Islet of Langerhans (tissue), 1 donor: ENCODE data around the gene SDR42E2.
"Not testable (repeated sequence)": the region's sequence is repeated elsewhere in the genome, so short reads cannot be mapped to it uniquely, and the experiment has no call there.

ENCODE experiments used
- FAIRE-seq: peaks from one replicate; lab custom pipeline; 2011; peaks lifted over from hg19 to GRCh38; lab: Jason Lieb, UNC

The SDR42E2 gene

DNA sequence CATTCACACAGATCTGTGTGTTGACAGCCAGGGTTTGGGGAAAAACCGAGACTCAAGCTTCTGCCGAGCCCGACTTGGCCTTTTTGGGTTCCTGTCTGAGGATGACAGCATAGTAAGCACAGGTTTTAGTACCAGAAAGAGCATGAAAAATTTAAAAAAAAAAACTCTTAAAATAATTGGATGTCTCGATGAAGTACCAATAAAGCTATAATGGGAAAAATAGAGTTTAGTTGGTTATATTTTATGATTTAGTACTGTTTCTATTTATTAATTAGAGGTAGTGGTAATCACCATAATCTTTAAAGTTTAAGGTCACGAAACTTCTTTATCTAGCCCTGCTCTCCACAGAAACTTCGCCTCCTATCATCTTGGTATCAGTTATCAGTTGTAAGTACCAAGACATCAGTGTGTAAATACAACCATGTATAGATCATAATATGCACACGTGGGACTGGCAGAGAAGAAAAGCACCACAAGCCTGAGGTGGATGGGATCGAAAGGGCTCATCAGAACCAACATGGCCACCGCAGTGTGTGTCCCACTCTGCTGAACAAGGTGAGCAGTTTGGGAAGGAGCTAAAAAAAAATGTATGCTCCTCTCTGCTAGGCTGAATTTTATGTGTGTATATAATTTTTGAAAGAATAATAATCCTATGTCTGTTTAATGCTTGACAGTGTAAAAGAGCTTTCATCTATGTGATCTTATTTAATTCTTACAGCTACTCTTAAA lies 29.4 kb downstream of the SDR42E2 start:
- FAIRE-seq: no peak

DNA sequence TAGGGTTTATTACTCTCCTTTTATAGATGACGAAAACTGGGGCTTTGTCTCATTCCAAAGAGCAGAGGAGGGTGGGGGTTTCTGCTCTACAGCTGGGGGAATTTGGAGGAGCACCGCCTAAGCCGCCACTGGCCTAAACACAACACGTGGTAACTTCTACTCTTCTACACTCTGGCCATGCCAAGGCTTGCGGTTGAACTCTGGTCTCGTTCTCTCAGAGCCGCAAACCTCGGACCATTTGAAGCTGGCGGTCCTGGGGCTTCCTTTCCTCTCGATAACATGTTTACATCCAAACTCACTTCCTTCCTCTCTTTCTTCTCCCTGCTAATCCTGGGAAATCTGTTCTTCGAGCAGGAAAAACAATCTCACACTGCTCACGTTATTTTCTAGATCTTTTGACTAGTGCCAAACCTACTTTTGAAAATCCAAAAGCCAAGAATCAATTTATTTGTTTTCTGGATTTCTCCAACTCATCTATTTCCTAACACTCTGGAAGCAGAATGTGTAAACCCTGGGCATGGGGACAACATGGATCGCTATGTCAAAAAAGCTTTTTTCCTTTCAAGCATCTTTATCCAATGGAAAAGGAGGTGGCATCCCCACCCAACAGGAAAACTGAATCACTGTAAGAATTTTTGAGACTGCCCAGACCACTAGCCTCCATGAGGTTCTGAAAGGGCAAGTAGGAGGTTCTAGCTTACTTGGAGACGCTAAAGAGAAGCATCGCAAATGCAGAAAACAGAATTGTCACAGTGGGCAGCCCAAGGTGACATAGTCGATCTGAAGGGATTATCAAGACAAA lies 30.2 kb downstream of the SDR42E2 start:
- FAIRE-seq: no peak

DNA sequence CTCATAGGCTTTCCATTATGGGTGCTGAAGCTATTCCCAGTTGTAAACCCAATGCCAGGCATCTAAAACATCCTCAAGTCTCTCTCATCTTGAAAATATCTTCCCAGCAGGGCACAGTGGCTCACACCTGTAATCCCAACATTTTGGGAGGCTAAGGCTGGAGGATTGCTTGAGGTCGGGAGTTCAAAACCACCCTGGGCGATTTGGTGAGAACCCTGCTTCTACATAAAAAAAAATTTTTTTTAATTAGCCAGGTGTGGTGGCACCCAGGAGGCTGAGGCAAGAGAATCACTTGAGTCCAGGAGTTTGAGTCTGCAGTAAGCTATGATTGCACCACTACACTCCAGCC lies 30.7 kb downstream of the SDR42E2 start:
- FAIRE-seq: no peak

DNA sequence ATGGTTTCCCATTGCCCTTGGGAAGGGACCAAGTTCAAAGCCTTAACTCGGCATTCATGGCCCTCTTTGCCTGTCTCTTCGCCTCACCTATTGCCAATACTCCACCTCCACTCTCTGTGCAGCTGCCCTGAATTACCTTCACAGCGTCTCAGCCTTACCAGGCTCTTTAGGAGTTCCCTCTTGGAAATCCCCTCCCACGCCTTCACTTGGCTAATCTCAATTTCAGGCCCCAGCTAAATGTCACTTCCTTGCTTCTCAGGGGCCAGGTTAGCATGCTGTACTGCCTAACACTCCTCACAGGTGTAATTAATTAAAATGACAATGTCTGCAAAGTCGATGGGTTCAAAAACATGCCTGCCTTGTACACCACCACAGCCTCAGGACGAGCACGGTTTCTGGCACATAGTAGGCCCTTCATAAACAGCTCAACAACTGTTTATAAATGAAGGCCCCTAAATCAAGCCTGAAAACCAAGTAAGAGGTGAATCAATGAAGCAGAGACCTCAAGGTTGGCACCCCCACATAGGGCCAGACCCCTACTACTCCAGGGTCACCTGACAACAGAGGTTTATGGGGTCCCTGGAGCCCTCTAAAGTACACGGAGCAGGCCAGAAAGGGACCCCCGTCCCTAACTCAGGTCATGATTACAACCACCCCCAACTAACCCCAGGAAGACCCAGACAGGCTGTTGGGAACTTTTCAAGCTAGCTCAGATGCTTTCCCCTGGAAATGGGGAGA lies 32.6 kb downstream of the SDR42E2 start:
- FAIRE-seq: no peak

DNA sequence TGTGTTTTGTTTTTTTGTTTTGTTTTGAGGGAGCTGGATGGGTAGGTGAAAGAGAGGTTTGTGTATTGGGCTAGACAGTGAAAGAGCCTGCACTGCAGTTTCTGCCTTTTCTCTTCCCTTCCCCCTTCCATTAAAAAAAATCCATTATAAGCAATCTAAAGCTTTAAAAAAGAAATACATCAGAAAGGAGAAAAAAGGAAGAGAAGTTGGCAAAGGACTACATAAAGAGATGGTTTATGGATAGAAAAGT lies 33.1 kb downstream of the SDR42E2 start:
- FAIRE-seq: no peak

DNA sequence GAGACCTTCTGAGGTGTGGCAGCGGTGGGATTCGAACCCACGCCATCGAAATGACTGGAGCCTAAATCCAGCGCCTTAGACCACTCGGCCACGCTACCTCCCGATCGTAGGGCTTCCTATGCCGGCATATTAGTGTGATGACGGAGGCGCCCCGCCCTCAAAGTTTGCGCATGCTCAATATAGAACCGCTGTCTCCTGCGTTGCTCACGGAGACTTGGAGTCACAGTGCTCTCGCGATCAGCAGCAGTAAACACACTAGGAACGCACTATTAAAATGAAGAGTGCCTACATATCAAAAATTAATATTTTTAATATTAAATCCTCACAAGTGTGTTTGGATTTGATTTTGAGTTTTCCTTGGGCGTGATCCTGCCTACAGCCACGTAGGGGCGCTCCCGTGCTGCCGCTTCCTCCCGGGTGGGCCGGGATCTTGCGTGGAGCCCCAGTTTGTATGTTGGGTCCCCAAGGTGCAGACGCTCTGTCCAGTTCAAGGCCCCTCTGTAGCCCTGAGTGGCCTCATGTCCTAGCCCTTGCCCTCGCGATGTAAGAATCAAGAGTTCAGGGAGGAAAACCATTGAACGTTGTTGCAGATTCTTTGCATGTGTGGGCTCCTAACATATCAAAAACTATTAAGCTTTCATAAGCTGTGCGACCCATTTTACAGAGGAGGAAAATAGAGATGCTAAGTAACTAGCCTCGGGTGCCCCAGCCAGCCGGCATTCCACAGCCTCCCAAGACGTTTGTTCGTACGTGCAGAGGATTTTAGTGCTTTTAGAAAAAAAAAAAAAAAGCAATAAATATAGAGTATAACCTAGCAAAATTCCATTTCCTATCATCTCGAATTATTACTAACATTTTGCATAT lies 33.6 kb downstream of the SDR42E2 start:
- peak; percentile 53 for FAIRE-seq

DNA sequence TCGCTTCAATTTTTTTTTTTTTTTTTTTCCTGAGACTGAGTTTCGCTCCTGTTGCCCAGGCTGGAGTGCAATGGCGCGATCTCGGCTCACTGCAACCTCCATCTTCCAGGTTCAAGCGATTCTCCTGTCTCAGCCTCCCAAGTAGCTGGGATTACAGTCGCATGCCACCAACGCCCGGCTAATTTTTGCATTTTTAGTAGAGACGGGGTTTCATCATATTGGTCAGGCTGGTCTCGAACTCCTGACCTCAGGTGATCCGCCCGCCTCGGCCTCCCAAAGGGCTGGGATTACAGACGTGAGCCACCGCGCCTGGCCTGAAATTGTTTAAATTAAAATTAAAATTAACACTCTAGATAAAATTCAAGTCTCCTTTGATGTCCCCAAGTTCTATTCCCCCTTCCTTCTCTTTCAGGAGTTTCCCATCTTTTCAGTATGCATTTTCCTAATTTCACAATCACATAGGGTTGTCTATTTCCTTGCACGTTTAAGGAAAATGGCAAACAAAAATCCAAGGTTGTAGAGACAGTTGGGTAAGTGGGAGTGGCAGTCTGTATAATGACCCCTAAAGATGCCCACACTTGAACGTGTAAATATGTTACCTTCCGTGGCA lies 34.4 kb downstream of the SDR42E2 start:
- not testable (repeated sequence) for FAIRE-seq

DNA sequence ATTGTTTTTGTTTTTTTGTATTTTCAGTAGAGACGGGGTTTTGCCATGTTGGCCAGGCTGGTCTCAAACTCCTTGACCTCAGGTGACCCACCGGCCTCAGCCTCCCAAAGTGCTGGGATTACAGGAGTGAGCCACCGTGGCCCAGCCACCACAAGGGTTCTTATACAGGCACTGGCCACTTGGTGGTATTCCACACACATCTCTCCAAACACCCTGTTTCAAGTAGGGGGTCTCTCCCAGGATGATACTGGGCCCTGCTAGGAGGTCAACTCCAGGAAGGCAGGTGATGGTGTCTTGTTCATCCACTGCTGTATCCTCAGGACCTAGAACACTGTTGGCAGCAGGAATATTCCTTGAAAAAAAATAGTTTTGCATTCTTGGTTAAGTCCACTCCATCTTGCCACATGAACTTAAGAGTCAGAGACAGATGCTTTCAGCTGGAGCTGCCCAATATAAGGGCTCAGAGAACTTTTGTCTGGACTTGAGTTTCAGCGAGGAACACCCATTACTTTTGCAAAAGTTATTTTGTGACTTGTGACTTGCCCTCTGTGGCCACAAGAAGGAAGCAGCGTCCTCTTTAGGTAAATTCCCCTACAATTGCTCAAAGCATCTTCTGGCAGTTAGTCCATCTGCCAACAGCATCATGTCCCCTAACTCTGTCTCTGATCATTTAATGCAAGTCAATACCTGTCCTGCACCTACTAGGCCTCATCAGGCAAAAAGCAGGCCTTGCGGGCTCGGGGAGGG lies 36.4 kb downstream of the SDR42E2 start:
- FAIRE-seq: no peak

DNA sequence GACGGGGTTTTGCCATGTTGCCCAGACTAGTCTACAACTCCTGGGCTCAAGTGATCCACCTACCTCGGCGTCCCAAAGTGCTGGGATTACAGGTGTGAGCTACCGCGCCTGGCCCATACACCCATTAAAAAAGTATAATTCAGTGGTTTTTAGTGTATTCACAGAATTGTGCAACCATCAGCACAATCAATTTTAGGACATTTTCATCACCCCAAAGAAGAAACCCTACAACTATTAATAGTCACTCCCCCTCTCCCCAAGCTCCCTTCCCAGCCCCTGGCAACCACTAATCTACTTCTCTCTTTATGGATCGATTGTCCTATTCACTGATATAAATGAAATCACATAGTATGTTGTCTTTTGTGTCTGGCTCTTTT lies 39.9 kb downstream of the SDR42E2 start:
- FAIRE-seq: no peak

DNA sequence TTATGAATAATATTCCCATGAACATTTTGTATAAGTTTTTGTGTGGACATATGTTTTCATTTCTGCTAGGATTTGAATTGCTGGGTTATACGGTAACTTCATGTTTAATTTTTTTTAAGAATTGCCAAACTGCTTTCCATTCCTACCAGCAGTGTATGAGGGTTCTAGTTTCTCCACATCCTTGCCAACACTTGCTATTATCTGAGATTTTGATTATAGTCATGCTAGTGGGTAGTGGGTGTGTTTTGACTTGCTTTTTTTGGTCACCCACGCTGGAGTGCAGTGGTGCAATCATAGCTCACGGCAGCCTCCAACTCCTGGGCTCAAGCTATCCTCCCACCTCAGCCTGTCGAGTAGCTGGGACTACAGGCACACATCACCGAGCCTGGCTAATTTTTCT lies 40.8 kb downstream of the SDR42E2 start:
- FAIRE-seq: no peak

DNA sequence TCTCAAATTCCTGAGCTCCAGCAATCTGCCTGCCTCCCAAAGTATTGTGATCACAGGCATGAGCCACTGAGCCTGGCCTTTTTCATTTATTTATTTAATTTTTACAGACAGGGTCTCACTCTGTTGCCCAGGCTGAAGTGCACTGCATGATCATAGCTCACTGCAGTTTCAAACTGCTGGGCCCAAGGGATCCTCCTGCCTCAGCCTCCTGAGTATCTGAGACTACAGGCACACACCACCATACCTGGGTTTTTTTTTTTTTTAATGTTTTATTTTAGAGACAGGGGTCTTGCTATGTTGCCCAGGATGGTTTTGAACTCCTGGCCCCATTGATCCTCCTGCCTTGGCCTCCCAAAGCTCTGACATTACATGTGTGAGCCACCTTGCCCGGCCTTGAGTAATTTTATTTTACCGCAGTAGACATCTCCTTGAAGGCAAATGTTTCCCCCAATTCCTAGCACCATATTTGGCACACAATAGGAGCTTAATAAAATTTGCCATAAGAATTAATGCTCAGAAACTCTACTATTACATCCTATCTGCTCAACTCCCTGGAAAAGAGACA lies 41.9 kb downstream of the SDR42E2 start:
- no peak for FAIRE-seq

DNA sequence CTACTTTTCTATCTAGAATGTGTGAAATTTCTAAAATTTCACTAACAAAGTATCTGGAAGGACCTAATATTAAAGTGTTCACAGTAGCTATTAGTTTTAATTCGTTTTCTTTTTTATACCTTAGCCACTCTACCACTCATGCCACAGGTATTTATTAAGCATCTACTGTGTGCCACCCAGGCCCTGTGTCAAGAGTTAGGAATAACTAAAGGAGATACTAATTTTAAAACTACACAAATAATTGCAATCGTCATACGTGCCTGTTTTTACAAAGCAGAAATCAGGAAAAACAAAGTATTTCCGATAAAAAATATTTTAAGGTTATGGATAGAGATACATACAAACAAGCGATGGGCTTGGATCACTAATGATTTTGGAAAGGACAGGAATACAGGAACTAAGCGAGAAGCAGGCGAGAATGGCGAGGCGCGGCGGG lies 43.3 kb downstream of the SDR42E2 start:
- FAIRE-seq: no peak

DNA sequence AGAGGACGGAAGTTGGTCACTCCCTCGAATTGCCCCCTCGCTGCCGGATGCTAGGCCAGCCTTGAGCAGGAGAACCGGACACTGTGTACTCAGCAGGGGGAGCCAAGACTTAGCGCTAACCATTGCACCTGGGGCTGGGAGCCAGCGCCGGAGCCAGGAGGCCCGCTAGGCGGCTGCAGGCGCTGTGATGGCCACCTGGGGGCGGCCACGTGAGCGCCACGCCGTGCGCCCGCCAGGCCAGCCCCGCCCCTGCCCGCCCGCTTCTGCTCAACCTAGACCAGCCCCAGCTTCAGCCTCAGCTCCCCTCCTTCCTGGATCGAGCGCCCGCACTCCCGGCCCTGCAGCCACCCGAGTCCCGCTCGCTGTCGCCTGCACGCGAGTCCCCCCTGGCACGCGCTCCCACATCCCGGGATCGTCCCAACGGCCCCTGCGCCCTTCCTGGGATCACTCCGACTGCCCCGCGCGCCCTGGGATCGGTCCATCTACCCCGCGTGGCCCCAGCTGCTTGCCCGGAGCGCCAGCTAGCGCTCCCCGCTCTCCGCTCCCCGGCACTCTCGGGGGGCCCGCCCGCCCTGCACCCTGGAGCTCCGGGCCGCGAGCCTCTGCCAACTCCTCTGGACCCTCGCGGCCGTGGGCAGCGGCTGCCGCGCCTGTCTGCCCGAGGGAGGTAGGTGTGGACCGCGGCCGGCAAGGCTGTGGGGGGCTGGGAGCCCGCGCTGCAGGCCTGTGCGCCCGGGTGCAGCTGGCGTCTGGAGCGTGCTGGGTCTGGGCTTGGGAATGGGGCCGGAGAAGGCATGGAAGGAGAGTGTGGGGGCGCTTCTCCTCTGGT lies 43.9 kb downstream of the SDR42E2 start, which contains the start of gene EEF2K:
Gene EEF2K, plus strand, starts transcription at position 266 of the 829 bp plus-strand sequence. CDS start 19,452 bp downstream, outside the sequence.
- no peak for FAIRE-seq

DNA sequence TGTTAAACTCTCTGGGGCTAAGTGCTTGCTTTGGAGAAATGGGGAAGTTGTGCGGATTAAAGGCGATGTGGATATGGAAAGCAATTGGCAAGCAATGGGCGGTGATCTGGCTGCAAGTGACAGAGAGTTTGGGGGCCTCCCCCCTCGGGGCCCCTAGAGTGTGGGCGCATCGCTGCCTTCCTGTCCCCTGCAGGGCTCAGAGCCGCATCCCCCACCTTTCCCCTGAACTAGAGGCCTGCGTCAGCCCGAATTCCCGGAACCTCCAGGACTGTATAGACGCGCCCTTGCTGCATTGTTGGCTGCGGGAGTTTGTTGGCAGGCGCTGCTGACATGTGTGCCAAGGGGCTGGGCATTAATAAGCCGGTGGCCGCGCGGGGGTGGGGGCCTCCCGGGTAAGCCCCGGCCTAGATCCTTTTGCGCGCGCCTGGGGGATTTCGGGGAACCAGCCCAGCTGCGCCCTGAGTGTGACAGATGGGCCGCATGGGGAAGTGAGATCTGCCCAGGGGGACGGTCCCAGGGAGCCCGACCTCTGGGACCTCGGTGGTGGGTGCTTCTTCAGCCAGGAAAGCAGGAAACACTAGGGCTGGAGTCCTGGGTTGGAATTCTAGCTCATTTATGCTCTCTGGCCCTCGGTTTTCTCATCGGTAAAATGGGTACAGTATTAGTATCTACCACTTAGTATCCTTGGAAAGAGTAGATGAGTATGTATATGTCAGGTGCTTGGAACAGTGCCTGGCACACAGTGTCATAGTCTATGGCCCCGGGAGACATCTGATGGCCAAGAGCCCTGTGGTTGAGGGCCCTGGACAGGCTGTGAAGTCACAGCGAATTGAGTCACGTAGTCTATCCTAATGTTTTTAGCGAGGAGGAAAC lies 44.8 kb downstream of the SDR42E2 start:
- no peak for FAIRE-seq

DNA sequence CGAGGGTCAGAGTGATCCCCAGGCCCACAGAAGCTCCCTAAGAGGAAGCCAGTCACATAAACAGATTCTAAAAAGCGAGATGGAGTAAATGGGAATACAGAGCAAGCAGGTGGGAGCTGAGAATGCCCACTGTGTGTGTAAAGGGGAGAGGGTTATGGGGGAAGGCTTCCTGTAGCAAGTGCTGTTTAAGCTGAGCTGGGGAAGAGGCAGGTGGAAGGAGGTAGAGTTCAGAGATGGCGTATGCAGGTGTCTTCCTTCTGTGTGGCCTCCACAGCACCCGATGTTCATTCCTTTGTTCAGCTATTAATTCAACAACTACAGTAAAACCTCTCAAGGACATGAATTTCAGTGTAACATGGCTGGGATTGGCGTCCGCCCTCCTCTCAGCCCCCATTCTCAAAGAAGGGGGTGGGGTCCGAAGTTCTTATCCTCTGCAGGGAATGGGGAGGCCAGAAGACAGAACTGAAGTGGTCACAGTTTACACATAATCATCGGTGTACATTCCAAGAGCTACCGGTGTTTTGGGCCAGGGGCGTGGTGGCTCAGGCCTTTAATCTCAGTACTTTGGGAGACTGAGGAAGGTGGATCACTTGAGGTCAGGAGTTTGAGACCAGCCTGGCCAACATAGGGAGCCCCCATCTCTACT lies 45.5 kb downstream of the SDR42E2 start:
- no peak for FAIRE-seq

DNA sequence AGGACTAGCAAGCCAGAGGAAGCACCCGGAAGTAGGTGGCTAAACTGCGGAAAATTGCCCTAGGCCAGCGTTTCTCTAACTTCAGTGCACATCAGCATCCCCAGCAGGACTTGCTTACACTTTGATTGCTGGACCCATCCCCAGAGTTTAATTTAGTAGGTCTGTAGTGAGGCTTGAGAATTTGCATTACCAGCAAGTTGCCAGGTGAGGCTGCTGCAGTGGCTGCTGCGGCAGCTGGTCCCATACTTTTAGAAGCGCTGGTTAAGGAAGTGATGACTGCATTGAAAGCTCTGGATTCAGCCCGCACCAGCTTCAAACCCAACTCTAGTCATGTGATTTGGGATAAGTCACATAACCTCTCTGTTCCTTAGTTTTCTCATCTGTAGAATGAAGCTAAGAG lies 48.0 kb downstream of the SDR42E2 start:
- no peak for FAIRE-seq

DNA sequence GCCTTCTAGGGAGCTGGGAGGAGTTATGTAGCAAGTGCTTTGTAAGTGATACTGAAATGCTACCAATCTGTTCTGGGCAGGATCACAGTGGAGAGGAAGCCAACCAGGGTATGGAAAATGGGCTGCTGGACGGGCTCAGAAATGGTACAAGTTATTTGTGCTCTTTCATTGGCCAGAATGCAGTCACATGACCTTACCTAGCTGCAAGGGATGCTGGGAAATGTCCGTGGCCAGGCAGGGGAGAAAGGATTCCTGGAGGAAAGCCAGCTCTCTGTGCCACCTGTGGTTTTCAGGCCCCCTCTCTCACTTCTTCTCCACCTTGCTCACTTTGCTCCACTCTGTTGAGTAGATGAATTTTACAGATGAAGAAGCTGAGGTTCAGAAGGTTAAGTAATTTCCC lies 48.5 kb downstream of the SDR42E2 start:
- no peak for FAIRE-seq

DNA sequence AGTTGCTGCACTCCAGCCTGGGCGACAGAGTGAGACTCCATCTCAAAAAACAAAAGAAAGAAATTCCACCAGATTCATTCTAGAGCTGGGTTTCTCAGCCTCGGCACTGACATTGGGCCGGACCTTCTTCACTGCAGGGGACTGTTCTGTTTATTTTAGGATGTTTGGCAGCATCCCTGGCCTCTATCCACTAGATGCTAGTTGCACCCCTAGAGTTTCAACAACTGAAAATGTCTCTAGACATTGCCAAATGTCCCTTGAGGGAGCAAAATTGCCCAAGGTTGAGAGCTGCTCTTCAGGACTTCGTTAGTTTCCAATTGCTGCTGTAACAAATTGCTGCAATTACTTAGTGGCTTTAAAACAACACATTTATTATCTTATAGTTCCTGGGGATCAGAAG lies 50.9 kb downstream of the SDR42E2 start:
- no peak for FAIRE-seq
